Osteoblast (primary cell): ENCODE measurements around the gene LRP1B. TPM values are rescaled to one million over a fixed set of nuclear protein-coding genes. Genes with fewer than 3 reads are reported as not detected.

ENCODE experiments used
- DNase-seq: peaks from one replicate; pipeline ENCODE4 v3.0.0; 2011; ENCODE audit warnings: low spot score, mixed read lengths; ENCODE audit not compliant: insufficient read length; ENCODE audit errors: missing footprints
- H2AFZ ChIP-seq: 2 replicates; pipeline ENCODE4 v1.6.0; 2011; ENCODE audit warnings: mild to moderate bottlenecking, low read length
- H3K27ac ChIP-seq: 2 replicates; pipeline ENCODE4 v1.5.1; 2011; ENCODE audit warnings: mild to moderate bottlenecking, low read depth, low read length, moderate library complexity
- H3K27me3 ChIP-seq: 2 replicates; pipeline ENCODE4 v1.6.0; 2012; ENCODE audit warnings: mild to moderate bottlenecking, control low read depth, inconsistent platforms, low read length, moderate library complexity; ENCODE audit not compliant: insufficient read depth
- H3K36me3 ChIP-seq: 2 replicates; pipeline ENCODE4 v1.5.1; 2011; ENCODE audit warnings: mild to moderate bottlenecking, low read length, control low read depth, moderate library complexity; ENCODE audit not compliant: insufficient read depth
- H3K4me1 ChIP-seq: 2 replicates; pipeline ENCODE4 v1.5.1; 2011; ENCODE audit warnings: mild to moderate bottlenecking, low read length, control low read depth, moderate library complexity; ENCODE audit not compliant: insufficient read depth
- H3K4me2 ChIP-seq: 2 replicates; pipeline ENCODE4 v1.6.0; 2011; ENCODE audit warnings: mild to moderate bottlenecking, low read length; ENCODE audit not compliant: insufficient read depth
- H3K4me3 ChIP-seq: fragments of 200-600 bp; sonication (generic); 3 replicates; pipeline ENCODE4 v1.5.1; 2012; ENCODE audit warnings: mild to moderate bottlenecking, low read length, inconsistent platforms; ENCODE audit not compliant: insufficient read depth
- H3K79me2 ChIP-seq: 2 replicates; pipeline ENCODE4 v1.6.0; 2012; ENCODE audit warnings: mild to moderate bottlenecking, low read length, control low read depth, inconsistent platforms; ENCODE audit not compliant: insufficient read depth
- H3K9me3 ChIP-seq: 2 replicates; pipeline ENCODE4 v1.5.1; 2011; ENCODE audit warnings: low read depth, low read length, control low read depth
- H4K20me1 ChIP-seq: 2 replicates; pipeline ENCODE4 v1.6.0; 2012; ENCODE audit warnings: mild to moderate bottlenecking, low read length, control low read depth; ENCODE audit not compliant: insufficient read depth
- total RNA-seq: library from RNA; depleted of rRNA; stranded (reverse); fragments of >200 nt; gene quantifications from 2 replicates; pipeline ENCODE4 v1.2.3, GENCODE V29; 2012
- TF ChIP-seq, protein P1 (sequence below): IDR thresholded peaks from 2 replicates; pipeline ENCODE4 v1.5.1; 2011; ENCODE audit warnings: mild to moderate bottlenecking, low read depth, low read length, moderate library complexity; ENCODE audit errors: extremely low read depth

Gene LRP1B
- total RNA-seq, 1 donor: not detected

DNA sequence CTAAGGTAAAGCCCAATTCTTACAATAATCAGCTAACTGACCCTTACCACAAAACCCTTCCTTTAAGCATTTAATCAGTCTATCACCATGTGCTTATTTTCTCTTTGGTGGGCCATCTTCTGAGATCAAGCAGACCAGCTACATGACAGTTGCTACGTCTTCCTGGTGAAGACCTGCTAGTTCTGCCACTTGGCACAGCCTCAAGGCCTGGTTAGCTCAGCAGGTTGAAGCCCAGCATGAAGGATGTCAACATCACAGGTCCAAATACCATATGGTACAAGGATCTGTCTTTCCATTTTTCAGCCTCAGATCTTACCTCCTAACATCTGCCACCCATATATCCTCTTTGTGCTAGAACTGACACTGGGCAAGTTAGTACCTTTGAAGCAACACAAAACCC, 636.9 kb downstream of the LRP1B start:
- H3K4me3 ChIP-seq: no peak overlapping the region
- H3K9me3 ChIP-seq: peaks cover 5% of the 10 kb centered on the region
- H3K4me1 ChIP-seq: no peaks in the 10 kb centered on the region
- H3K27me3 ChIP-seq: no peaks in the 10 kb centered on the region
- no peaks in the 10 kb centered on the region for H3K79me2 ChIP-seq
- no peak overlapping the region for H2AFZ ChIP-seq
- H3K36me3 ChIP-seq: no peaks in the 10 kb centered on the region
- H4K20me1 ChIP-seq: no peaks in the 10 kb centered on the region
- TF ChIP-seq, protein P1, sequence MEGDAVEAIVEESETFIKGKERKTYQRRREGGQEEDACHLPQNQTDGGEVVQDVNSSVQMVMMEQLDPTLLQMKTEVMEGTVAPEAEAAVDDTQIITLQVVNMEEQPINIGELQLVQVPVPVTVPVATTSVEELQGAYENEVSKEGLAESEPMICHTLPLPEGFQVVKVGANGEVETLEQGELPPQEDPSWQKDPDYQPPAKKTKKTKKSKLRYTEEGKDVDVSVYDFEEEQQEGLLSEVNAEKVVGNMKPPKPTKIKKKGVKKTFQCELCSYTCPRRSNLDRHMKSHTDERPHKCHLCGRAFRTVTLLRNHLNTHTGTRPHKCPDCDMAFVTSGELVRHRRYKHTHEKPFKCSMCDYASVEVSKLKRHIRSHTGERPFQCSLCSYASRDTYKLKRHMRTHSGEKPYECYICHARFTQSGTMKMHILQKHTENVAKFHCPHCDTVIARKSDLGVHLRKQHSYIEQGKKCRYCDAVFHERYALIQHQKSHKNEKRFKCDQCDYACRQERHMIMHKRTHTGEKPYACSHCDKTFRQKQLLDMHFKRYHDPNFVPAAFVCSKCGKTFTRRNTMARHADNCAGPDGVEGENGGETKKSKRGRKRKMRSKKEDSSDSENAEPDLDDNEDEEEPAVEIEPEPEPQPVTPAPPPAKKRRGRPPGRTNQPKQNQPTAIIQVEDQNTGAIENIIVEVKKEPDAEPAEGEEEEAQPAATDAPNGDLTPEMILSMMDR: no peak
- H3K4me2 ChIP-seq: no peak overlapping the region
- no peak overlapping the region for H3K27ac ChIP-seq
- no peak for DNase-seq

DNA sequence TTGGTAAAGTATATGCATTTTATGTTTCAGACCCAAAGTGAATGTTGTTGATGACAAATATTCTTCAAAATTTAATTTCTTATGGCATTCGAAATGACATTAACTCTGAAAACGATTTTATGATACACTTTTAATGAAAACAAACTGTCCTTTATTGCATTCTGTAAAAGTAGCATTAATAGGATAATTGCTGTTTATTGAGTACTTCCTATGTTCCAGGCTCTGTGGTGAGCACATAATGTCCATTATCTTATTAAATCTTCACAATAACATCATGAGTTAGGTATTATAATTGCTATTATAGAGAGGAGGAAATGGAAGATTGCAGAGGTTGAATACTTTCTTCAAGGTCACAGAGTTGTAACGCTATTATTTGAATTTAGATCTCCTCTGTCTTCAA, 638.0 kb downstream of the LRP1B start:
- no peaks in the 10 kb centered on the region for H3K4me1 ChIP-seq
- no peaks in the 10 kb centered on the region for H3K36me3 ChIP-seq
- no peaks in the 10 kb centered on the region for H3K27me3 ChIP-seq
- H3K9me3 ChIP-seq: peaks cover 5% of the 10 kb centered on the region
- no peak overlapping the region for H3K4me3 ChIP-seq
- H4K20me1 ChIP-seq: no peaks in the 10 kb centered on the region
- TF ChIP-seq, protein P1: no peak
- H3K79me2 ChIP-seq: no peaks in the 10 kb centered on the region
- DNase-seq: no peak
- H3K27ac ChIP-seq: no peak overlapping the region
- H3K4me2 ChIP-seq: no peak overlapping the region
- no peak overlapping the region for H2AFZ ChIP-seq

GRCh38 chr2:141490886-141491285, 639.9 kb downstream of the LRP1B start:
- no peak for DNase-seq
- H3K27me3 ChIP-seq: no peaks in the 10 kb centered on the region
- H3K79me2 ChIP-seq: no peaks in the 10 kb centered on the region
- no peaks in the 10 kb centered on the region for H4K20me1 ChIP-seq
- H3K9me3 ChIP-seq: peaks cover 5% of the 10 kb centered on the region
- H3K36me3 ChIP-seq: no peaks in the 10 kb centered on the region
- H3K4me1 ChIP-seq: no peaks in the 10 kb centered on the region
- H2AFZ ChIP-seq: no peak overlapping the region
- no peak overlapping the region for H3K4me2 ChIP-seq
- H3K4me3 ChIP-seq: no peak overlapping the region
- TF ChIP-seq, protein P1: no peak
- no peak overlapping the region for H3K27ac ChIP-seq

GRCh38 chr2:141482697-141483096, 648.1 kb downstream of the LRP1B start:
- H3K4me3 ChIP-seq: no peak overlapping the region
- no peaks in the 10 kb centered on the region for H3K36me3 ChIP-seq
- no peak overlapping the region for H3K4me2 ChIP-seq
- no peaks in the 10 kb centered on the region for H3K79me2 ChIP-seq
- no peak overlapping the region for H3K27ac ChIP-seq
- TF ChIP-seq, protein P1: no peak
- DNase-seq: no peak
- H3K4me1 ChIP-seq: no peaks in the 10 kb centered on the region
- no peak overlapping the region for H2AFZ ChIP-seq
- H4K20me1 ChIP-seq: no peaks in the 10 kb centered on the region
- no peaks in the 10 kb centered on the region for H3K9me3 ChIP-seq
- no peaks in the 10 kb centered on the region for H3K27me3 ChIP-seq
